OCI-LY3 (cell line): ENCODE measurements around the gene MYOF.

Experiments used
- CTCF ChIP-seq: fragments of 200-600, 300-600 bp; sonication (generic); IDR thresholded peaks from 2 replicates; pipeline ENCODE4 v1.5.1; 2014; ENCODE audit warnings: antibody characterized with exemption, low read length, low read depth
- EZH2phosphoT487 ChIP-seq: fragments of 200-600 bp; shearing (Covaris generic); IDR thresholded peaks from 2 replicates; pipeline ENCODE4 v1.6.1; 2018; ENCODE audit warnings: antibody characterized with exemption, mixed run types, low read depth

DNA sequence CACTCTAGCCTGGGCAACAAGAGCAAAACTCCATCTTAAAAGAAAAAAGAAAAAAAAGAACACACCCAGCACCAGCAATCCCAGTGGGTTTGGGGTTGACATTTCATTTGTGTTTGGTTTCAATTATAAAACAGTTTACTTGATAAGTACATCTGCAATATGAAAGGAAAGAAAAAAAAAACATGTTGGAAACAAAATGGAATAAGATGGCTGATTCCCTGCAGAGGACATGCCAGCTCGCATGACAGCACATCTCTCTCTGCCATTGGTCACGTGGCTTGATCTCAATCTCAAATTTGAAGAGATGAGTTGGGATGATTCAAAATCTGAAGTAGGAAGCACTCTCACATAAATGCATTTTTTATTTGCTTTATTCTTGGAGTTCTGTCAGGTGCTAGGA lies 28.0 kb downstream of the MYOF start:
- no peak for TF ChIP-seq CTCF
- no peak for TF ChIP-seq EZH2phosphoT487
